CD4-positive, alpha-beta T cell treated with Interleukin-17A for 1 hour (primary cell): Measurements from ENCODE around the gene ANXA1.

Source experiments
- DNase-seq: peaks from one replicate; pipeline ENCODE4 v3.0.0-alpha.2; 2020

ANXA1 gene

DNA sequence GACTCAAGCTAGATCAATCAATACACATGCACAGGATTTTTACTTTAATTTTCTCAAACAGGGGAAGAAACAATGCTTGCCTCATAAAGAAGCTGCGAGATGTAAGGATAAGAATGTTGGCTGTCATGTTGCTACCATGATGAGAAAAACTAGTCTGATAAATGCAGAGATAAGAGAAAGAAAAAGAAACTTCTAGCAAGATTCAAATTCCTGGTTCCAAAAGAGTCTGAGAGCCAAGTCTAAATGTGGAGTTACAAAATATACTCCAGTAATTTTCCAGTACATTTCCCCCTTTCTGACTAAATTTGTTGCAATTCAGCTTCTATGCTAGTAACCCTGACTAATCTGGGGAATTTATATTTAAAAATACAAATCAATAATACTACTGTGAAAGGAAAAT lies 10.4 kb upstream of the ANXA1 start:
- no peak for DNase-seq

DNA sequence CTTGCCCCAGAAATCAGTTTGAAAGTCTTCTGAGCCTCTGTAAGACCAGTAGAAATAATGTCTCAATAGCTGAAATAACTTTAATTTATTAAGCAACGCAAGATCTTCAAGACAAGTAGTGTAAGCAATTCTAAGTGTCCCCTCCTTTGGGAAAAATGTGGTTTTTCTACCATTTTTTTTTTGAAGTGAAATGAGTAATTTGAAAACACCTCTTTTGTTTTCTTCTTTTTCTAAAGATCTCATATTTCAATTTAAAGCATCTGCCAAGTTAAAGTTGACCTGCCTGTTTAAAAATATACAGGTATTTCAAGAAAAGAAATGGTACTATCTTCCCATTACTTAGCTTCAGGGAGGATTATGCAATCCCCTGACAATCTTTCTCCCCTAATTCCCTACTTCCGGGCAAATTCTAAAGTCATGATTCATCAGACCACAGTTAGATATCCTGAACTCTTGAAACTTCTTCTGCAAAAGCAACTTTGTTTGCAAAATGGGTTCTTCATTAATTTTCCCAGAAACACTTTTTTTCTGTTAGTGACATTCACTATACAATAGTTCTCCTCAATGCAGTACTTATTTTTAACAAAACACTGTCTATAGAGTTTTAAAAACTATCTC lies 7.8 kb upstream of the ANXA1 start:
- no peak for DNase-seq

DNA sequence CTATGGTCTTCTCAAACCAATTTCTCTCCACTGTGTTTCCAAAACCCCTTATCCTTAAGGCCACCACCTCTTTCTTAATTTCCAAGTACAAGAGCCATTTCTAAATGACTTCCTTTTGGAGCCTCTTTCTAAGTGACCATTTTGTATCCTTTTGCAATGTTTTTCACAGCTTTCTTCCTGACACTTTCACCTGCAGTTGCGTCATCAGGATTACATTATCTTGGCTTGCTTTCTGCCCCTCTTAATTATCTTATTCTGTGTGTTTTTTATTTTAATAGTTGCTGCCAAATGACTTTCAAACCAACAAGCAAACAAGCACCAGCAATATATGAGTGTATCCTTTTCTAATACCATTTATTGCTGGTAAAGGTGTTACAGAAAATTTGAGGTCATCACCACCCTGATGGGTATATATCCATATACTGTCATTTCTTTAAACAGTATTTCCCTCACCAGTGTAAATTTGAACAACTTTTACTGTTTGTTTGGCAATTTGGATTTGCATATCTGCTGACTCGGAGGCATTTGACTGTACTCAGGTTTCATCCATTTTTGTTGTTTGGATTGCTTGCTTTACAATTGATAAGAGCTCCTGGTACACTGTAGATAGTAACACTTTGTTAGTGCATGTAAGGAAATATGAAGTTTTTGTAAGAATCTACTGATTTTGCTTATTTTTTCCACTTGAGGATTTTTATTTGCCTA lies 5.4 kb upstream of the ANXA1 start:
- DNase-seq: no peak

DNA sequence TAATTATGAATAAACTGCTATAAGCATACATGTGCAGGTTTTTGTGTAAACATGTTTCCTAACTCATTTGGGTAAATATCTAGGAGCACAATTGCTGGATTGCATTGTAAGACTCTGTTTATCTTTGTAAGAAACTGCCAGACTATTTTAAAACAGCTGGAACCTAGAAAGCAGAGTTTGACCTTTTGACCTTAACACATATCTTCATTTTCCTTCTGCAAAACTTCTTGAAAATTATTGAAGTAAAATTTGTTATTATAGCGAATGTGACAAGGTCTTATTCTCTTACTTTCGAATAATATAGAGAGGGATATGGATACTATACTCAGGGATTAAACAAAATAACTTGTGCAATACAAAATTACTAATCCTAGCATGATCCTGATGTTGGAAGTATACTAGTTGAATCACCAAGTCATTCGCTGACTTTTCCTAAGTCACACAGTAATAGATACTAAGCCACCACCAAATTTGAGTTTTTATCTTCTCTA lies 3.2 kb upstream of the ANXA1 start:
- DNase-seq: no peak

DNA sequence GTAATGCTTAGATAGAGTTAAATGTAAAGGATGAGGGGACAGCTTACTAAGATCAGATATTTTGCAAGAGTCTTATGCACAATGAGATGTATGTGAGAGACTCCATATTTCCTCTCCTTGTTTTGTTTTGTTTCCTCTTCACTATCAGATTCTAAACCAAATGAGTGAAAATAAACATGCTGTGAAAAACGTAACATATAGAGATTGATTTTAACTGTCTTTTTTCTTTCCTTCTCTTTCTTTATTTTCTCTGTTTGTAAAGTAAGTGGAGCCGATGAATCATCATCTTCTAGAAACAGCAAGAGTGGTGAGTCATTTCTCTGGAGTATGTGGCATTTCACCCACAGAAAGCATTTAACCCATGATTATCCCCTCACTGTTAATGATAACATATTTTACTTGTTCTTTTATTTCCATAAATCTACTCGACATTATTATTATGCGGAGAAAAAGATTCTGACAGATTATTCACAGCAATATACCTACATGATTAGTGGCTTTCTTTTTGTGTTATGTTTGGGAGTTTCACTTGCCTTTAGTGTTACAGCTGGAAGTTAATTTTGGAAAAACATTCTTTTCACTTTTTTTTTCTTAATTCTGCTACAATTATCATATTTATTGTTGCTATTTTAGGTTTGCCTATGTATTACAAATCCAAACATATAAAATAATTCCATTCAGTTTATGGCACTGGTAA lies 2.1 kb upstream of the ANXA1 start:
- peak; percentile 71 for DNase-seq

DNA sequence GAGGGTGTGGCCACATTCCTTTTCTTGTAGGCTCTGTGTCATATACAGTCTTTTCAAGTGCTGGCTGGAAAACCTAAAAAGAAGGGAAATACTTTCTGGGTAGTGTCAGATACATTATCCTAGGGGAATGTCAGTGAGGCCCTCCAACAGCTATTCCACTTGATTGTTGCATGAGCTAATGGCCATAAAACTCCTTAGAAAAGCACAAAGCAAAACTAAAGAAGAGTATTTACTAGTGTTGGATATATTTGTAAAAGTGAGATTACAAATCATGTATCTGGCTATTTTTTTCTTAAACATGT lies 829 bp downstream of the ANXA1 start:
- peak; percentile 55 for DNase-seq

DNA sequence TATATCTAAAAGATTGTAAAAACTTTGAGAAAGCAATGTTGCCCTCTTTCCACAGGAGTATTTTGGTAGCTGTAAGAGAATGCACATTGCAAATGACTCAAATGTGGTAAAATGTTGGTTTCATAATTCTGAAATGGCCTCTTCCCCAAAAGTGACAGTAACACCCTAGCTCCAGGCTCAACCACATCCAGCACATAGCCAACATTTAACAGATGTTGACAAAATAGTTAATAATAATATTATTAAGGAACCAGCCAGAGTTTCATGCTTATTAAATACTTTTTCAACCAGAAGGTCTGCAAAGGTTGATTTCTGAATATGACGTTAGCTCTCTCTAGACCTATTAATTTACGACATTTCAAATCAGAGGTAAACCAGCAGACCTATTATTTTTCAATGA lies 1.3 kb downstream of the ANXA1 start:
- peak; percentile 71 for DNase-seq

DNA sequence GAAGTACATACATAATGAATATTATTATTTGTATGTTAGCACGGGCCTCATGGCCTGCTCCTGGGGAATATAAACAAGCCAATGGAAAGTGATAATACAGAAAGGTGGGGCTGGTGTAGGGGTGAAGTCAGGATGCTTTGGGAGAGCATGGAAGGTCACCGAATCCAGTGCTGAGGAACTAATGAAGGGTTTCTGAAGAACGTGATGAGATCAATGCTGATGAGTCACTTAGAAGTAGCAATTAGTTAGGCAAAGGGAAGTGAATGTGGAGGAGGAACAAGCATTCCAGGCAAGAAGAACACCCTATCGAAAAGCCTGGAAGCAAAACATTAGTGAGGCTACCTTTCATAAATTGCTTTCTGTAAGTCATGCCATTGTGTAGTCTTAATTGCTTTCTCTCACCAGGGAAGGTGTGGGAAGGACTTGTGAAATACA lies 2.1 kb downstream of the ANXA1 start:
- DNase-seq: peak; percentile 59

DNA sequence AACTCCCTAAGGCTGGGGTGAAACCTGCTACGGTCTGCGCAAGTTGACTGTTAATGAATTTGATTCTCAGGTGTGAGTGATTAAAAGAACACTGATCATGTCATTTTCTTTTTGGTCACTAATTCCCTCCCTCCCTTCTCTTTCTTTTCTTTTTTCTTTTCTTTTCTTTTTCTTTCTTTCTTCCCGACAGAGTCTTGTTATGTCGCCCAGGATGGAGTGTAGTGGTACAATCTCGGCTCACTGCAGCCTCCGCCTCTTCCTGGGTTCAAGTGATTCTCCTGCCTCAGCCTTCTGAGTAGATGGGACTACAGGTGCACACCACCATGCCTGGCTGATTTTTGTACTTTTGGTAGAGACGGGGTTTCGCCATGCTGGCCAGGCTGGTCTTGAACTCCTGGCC lies 2.6 kb downstream of the ANXA1 start:
- DNase-seq: no peak

DNA sequence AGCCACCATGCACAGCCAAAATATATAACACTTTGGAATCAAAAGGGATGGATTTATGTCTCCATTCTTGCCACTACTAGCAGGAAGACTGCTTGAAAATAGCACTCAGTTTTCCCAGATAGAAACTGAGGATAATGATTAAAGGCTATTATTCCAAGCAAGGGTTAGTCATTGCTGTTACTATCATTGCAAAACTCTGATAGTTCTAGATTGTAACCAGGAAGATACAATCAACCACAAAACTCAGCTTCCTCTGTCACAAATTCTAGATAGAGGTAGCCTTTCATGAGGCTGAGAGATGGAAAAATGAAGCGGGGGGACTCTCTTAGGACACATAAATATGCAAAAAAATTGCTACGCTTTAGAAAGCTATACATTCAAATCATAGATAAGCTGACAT lies 3.1 kb downstream of the ANXA1 start:
- DNase-seq: peak; percentile 78

DNA sequence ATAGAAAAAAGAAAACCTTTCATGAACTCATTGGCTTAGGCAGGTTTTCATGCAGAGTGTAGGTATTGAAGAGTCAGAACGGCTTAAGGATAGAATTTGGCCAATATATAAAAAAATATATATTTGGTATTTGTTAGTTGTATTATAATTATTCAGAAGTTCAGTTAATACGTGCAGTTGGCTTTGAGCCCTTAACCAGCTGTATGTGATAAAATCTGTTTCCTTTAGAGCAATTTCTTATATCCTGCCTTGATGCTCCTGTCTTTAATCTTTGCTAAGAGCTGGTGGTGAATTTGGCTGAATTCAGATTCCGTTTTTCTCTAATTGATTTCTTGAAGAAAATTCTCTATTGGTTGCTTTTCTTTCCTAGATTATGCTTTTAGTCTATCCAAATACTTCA lies 3.7 kb downstream of the ANXA1 start:
- peak; percentile 64 for DNase-seq

DNA sequence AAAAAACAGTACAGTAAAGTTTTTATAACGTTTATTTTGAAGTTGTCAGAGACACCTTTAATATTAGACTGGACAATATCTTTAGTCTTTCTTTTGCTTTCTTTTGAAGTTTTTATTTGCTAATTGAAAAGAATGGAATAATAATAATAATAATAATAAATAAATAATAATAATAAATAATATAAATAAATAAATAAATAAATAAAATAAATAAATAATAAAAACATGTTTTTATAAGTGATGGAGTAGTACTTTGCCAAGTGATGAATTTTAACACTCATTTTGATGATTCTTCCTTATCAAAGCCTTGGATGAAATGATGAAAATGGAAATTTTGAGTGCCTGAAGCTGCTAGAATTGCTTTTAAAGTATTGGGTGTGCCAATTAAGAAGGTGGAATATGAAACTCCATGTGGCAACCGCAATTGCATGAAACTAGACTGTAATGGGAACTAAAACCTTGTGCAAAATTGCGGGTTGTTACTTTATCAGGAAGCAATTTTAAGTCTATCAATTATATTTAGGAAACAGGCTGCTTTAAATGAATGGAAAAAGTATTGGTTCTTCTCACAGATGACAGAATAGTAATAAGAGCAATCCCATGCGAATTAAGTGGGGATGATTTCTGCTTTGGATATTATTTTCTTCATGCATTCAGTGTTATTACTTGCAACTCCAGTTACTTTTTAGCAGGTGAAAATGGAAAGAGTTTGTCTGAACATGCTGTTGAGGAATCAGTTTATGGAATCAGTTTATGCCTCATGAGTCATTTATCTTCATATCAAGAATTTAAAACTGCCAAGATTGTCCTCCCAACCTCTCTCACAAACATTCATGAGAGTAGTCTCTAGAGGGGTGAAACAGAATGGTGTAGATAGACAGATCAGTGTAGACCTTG lies 4.6 kb downstream of the ANXA1 start:
- DNase-seq: peak; percentile 34

DNA sequence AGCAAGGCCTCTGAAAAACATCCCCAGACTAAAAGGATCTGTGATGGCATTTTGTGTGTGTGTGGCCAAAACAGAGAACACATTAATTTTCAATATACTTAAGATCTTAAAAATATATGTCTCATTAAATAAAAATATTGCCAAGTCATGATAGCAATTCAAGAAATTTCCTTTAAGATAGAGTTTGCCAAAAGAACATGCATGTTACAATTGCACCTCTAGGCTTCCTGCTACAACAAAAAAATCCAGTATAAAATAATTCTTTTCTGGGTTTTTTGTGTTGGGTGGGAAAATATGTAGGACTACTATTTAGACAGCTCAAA lies 5.2 kb downstream of the ANXA1 start:
- no peak for DNase-seq

DNA sequence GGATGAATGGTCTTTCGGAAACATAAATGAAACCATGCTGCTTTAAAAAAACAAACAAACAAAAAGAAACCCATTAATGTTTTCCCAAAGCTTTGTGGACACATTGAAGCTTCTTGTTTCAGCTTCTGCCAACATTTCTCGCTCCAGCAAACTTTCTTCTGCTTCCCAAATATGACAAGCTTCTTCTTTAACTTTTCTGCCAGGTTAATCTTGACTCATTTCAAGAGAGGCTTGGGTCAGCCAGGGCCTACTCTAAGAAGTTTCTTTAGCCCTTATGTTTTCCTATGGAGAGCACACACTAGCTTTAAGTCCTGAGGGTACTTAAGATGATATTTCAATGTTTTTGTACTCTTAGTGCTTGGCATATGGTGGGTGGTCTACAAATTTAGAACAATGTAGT lies 6.1 kb downstream of the ANXA1 start:
- DNase-seq: peak; percentile 45

DNA sequence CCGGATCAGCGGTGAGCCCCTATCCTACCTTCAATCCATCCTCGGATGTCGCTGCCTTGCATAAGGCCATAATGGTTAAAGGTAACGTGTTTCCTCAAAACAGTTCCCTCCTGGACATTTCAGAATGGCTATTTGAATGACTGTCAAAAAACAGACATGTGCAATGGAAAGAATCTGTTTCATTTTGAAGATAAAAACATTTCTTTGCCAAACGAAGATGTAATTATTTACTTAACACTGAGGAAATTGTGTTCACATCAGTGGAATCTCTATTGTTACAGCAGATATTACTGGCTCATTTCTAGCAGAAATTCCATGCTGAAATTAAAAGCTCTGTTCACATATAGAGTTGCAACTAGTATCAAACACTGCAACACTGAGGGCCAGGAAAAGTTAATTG lies 7.1 kb downstream of the ANXA1 start:
- DNase-seq: peak; percentile 37

DNA sequence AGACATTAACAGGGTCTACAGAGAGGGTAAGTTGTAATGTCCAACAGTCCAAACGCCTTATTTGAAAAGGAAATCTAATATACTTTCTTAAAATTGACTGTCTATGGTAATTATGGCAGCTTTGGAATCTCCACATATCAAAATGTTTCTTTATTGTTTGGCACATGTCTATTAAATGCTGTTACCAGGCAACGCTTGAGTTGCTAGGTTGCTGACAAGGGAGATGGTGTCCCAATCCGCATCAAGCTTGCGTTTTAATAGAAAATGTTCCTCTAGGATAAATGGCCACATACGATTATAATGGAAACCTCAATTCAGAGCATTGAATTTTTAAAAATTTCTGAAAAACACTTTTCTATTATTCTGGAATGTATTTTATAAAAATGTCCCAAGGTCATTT lies 9.2 kb downstream of the ANXA1 start:
- DNase-seq: no peak

DNA sequence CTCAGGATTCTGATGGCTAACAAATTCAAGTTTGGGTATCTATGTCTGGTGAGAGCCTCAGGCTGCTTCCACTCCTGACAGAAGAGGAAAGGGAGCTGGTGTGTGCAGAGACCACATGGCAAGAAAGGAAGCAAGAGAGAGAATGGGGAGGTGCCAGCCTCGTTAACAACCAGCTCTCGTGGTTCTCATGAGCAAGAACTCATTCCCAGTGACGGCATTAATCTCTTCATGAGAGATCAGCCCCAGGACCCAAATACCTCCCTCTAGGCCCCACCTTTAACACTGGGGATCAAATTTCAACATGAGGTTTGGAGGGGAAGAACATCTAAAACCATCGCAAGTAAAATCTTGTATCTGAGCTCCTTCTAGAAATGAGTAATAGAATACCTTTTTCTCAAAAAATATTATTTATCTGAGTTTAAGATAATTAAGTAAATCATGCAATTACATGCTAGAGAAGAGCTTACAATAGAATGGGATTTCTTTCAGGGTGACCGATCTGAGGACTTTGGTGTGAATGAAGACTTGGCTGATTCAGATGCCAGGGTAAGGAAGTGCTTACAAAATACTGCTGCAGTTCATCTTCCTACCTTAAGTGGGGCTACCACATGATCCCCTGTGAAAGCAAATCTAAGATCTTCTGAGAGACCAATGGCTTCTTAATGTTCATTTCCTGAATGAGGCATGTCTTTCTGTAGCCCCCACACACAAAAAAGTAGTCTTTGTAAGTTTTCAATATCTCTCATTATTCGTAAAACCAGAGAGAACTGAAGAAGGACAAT lies 11.5 kb downstream of the ANXA1 start:
- peak; percentile 55 for DNase-seq

DNA sequence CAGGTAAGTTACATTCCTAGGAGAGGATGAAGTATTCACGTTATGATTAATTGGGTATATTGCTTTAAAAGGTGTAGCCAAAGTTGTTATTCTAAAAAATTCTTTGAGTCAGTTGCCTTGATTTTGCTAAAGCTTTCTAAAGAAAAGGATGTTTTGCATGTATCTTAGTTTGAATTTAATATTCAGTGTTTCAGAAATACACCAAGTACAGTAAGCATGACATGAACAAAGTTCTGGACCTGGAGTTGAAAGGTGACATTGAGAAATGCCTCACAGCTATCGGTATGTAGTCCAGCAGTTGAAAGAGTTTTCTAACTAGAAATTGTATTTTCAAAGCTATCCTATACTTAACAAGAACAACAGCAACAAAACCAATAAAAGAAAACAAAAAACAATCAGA lies 14.2 kb downstream of the ANXA1 start:
- DNase-seq: peak; percentile 23

DNA sequence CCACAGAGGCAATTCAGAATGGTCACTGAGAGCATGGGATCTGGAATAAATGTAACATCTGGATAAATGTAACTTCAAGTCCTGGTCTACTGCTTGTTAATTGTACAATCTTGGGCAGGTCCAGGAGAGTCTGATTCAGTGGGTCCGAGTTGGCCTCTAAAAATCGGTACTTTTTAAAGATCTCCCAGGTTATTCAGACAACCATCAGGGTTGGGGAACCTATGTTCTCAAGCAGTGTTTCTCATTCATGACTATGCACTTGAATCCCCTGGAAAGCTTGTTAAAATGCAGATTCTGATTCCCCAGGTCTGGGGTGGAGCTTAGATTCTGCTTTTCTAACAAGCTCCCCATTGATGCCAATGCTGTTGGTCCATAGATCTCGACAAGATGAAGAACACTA lies 14.8 kb downstream of the ANXA1 start:
- DNase-seq: peak; percentile 52

DNA sequence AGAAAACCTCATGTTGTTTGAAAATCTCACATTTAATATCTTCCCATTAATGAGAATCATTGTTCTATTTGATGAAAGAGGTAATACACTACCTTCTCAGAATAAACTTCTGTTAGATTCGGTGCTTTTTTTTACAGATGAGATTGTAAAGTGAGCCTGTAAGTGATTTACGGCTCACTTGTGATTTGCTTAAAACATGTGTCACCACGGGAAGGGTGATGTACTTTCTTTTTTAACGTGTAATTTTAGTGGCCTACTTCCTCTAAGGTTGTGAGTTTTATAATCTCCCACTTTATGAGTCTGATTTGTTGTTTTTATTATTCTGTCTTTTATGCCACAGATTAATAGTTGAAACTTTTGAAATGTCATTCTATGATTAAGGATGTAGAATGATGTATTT lies 15.9 kb downstream of the ANXA1 start:
- peak; percentile 42 for DNase-seq

DNA sequence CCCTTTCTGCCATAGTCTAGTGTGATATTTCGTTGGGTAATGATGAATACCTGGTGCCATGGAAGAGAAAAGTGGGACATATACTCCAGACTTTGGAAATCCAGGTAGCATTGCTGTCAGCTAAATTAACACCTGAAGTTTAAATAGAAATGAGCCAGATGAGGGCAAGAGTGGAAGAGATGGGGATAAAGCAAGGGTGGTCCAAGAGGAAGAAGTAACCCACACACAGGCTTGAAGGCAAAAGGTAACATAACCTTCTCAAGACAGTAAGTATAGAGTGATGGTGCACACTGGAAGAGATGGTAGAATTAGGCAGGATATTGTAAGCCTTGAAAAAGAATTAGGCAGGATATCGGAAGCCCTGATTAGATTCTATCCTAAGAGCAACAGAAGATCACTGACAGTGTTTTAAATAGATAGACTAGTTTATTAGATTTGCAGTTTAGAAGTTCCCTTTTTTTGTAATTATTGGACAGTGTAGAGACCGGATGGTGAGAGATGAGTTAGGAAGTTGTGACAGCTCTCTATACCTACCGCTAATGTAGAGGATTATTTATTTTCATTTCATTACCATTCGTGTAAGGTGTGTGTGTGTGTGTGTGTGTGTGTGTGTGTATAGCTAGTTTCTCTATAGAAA lies 16.8 kb downstream of the ANXA1 start:
- DNase-seq: peak; percentile 47
